Left hindlimb (tissue), 1 donor: ENCODE data around the gene DNAJA4.
A peak's percentile ranks its signal among the peaks of the same experiment; 100 is the strongest.

ENCODE experiments used
- DNase-seq: peaks from one replicate; pipeline ENCODE4 v3.0.0-alpha.2; 2018

DNAJA4 gene

GRCh38 chr15:78264304-78265136, at the start of gene DNAJA4:
TSS of gene DNAJA4 (plus strand) at chr15:78264562. CDS start at chr15:78264764, 202 bp downstream.
- DNase-seq: peak; percentile 79

GRCh38 chr15:78216276-78217104, 47.9 kb upstream of the DNAJA4 start:
- DNase-seq: no peak

DNA sequence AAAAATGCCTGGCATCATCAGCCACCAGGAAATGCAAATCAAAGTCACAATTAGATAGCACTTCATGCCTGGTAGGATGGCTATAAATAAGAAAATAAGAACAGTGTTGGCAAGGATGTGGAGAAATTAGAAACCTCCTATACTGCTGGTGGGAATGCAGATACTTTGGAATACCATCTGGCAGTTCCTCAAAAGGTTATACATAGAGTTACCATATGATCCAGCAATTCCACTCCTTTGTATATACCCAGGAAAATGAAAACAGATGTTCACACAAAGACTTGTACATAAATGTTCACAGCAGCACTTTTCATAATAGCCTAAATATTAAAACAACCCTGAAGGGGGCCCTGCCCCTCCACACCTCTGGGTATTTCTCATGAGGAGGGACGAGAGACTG, 43.6 kb upstream of the DNAJA4 start:
- DNase-seq: no peak

DNA sequence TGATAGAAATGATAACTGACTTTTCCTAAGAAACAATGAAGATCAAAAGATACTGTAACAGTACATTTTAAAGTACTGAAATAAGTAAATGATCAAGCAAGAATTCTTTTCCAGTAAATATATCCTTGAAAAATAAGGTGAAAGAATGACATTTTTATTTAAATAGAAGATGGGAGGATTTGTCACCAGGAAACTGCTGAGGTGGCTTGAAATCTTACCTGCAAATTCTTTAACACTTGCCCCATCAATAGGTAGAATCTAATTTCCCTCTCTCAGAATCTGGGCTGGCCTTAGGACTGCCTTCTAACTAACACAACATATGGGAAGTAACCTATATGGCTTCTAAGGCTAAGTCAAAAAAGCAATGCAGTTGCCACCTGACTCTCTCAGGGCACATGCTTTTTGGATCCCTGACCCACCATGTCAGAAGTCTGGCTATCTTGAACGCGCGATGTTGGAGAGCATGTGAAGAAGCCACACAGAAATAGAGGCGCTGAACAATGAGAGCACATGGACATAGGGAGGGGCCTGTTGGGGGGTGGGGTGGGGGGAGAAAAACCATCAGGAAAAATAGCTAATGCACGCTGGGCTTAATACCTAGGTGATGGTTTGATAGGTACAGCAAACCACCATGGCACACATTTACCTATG, 41.5 kb upstream of the DNAJA4 start:
- no peak for DNase-seq

DNA sequence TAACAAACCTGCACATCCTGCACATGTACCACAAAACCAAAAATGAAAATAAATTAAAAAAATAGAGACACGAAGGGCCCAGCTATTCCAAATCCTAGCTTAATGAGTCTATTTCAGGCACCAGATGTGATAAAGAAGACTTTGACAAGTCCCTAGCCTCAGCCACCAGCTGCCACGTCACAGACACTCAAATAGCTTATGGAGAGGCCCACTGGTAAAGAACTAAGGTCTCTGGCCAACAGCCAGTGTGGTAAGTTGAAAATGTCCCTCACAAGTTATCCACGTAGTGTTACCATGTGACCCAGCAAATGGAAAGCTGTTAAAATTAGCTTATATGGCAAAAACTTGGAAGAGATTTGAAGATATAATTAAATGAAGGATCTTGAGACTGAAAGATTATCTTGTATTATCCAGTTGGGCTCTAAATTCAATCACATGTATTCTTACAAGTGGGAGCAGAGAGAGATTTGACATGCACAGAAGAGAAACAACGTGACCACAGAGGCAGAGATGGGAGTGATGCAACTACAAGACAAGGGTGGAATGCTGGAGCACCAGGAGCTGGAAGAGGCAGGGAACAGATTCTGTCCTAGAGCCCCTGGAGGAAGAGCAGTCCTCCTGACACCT, 40.9 kb upstream of the DNAJA4 start:
- DNase-seq: no peak

- no peak for DNase-seq
These were observed 40.3 kb upstream of the DNAJA4 start for GRCh38 chr15:78224023-78224411.

DNA sequence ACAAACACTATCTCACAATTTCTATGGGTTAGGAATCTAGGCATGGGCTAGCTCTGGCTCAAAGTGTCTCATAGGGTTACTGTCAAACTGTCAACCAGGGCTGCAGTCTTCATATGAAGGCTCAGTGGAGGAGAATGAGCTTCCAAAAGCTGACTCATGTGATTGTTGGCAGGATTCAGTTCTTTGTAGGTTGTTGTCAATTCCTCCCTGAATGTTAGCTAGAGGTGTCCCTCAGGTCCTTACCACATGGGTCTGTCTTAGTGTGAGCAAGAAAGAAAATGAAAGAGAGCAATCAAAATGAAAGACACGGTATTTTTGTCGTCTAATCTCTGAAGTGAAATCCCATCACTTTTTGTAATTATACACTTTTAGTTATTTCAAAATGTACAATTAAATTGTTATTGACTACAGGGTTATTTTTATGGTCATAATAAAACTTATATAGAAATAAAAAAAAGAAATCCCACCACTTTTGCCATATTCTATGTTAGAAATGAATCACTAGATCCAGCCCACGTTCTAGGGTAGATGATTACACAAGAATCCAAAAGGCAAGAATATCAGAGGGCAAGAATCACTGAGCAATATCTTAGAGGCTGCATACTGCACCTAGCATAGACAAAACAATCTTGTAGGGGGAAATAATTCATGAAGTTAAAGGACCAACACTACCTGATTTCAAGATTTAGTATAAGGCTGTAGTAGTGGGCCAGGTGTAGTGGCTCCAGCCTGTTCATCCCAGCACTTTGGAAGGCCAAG, 38.4 kb upstream of the DNAJA4 start:
- DNase-seq: no peak

DNA sequence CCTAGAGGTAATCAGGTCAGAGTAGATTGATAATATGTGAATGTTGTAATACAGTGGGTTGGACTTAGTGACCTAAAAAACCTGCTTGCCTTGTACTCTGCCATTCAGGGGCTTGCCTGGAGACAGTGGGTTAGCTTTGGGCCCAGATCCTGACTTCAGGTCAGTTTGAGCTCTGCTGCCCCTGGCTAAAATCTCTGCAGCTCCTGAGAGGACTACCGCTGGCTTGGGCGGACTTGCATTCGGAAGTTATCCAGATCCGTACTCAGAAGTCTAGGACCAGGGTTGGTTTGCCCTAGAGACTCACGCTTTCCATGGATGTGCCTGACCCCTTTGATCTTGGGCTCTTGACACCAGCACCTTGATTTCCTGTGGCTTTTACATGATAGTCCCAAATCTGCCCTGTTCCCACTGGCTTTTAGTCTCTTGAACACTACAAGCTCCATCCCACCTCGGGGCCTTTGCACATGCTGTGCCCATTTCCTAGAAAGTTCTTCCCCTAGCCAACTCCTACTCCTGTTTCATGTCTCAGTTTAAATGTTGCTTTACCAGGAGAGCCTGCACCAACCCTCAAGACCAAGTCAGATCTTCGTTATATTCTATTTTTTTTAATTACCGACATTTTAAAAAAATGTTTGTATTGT, 35.9 kb upstream of the DNAJA4 start:
- DNase-seq: no peak

DNA sequence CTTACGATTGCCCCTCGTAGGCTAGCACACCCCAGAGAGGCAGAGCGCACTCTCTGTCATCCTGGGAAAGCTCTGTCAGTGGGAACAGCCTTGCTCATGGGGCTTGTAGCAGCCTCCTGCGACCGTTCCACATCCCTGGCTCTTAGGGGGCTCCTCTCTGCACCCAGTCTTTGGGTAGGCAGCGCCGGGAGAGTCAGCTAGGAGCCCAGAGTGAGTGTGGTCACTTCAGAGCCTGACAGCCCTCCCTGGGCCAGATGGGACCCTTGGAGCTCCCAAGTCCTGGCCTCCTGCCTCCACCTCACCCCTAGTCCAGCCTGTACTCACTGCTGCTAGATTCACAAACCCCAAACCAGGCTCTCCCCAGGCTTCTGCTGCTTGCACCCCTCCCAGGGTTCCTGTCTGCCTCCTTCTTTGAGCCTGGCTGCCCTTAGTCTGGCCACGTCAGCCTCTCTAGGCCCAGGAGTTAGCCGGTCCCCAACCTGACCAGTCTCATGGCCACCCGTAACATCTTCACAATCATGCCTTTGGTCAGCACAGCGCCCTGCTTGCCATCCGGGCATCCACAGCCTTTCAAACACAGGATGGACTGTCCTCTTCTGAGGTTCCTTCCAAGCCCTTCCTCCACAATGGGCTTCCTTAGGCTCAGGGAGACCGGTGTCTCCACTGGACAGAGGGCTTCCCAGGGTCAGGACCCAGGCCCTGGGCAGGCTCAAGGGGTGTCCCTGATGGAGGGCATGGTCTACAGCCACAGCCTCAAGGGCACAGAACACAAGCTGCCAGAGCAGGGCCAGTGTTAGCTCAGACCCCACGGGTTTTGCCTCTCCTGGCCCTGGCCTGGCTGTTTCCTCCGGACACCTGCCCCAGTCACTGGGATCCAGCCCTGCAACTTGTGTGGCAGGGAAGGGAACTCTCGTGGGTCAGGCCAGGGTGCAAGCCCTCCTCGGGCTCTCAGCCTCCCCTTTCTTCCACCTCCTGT, 34.6 kb upstream of the DNAJA4 start:
- DNase-seq: no peak

GRCh38 chr15:78232951-78233350, 31.4 kb upstream of the DNAJA4 start:
- no peak for DNase-seq

GRCh38 chr15:78233496-78233895, 30.9 kb upstream of the DNAJA4 start:
- DNase-seq: no peak

DNA sequence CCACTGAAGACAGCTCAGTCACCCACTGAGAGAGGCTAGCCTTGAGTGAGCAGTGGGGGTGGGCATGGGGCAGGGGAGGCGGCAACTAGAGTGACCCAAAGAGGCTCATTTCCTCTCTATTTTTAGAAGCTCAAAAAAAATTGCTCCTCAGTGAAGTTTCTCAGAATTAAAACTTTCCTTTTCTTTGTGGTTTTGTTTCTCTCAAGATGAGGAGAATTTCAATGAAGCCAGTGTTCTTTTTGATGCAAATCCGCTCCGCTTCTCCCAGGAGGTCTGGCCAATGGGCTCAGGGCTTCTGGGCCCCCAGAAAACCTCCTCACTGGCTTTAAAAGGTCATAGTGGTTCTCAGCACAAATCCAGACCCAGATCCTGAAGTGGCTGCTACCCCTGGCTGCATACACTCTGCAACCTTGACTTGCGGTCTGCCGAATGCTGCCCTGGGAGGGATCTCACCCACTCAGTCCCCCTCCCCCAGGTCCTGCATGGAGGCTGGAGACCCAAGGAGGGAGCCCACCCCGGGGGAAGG, 29.8 kb upstream of the DNAJA4 start, which contains the start of gene ACSBG1:
Gene ACSBG1, minus strand, starts transcription at position 51 of the 526 bp plus-strand sequence. CDS start 64 bp downstream, outside the sequence.
- DNase-seq: no peak

- DNase-seq: no peak
These were observed 27.9 kb upstream of the DNAJA4 start for GRCh38 chr15:78236491-78236890.

DNA sequence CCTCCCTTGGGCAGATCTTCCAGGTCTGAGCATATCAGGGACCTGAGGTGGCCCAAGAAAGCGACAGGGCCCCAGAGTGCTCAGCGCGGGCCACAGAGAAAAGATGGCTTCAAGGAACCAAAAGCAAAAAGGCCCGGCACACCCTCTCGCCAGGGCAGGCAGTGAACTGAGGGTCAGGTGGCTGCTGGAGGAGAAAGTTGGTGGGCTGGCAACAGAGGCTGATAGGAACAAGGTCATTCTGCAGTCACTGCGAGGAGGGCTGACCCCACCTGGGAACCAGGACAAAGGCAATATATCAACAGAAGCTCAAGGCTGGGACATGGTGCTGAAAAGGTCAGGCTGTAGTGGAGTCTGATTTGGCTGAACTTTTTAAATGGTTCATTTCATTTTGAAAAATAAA, 27.2 kb upstream of the DNAJA4 start:
- no peak for DNase-seq

DNA sequence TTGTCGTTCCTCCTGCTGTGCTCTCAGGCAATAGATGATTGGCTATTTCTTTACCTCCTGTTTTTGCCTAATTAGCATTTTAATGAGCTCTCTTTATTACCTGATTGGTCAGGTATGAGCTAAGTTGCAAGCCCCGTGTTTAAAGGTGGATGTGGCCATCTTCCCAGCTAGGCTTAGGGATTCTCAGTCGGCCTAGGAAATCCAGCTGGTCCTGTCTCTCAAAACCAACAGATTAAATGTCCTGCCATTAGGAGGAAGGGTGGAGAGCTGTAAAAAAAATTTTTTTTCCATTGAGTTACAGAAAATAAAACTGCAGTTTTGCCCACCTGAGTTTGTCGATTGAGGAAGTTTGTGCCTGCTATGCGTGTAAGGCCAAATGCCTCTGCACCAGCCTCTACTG, 24.6 kb upstream of the DNAJA4 start:
- no peak for DNase-seq

- DNase-seq: peak; percentile 86
These were observed 23.3 kb upstream of the DNAJA4 start for GRCh38 chr15:78241017-78241416.

DNA sequence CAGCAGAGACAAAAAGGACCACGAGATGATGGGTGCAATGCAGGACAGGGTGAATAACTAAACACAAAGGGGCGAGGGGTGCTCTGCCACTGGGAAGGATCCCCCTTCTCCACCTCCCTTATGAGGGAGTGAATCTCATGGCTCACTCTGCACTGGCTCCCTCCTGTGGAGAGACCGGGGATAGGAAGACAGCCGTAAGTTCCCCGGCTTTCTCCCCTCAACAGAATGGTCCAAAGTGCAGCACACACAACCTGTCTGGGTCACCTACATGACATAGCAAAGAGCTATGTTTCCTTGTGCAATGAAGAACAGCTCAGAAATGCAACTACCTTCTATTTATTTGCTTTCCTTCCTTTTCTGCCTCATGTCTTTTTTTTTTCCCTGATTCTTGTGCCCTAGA, 22.2 kb upstream of the DNAJA4 start:
- no peak for DNase-seq

- no peak for DNase-seq
These were observed 21.3 kb upstream of the DNAJA4 start for GRCh38 chr15:78243058-78243457.

DNA sequence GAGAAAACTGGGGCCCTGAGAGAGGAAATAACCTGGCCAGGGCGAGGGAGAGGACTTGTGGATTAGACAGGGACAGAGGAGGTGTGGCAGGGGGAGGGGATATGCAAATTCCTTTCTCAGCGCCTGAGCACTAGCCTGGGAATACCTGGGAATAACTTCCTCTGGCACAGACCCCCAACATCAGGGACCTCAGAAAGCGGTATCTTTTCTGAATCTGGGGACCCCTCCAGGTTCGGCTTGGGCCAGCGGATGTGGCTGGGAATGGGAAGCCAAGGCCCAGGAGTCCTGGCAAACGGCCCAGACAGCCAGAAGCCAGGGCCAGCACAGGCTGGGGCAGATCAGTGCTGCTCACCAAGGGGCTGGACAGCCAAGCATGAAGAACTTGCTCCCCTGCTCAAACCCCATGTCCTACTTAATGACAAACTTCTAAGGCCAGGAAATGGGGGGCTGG, 20.8 kb upstream of the DNAJA4 start:
- no peak for DNase-seq

- DNase-seq: no peak
These were observed 20.3 kb upstream of the DNAJA4 start for GRCh38 chr15:78244101-78244500.
